Astrocyte (in vitro differentiated cells and primary cell): ENCODE data around the gene KNOP1.

Experiments
- EZH2 ChIP-seq: IDR thresholded peaks from 2 replicates; pipeline ENCODE4 v1.6.1; 2012; ENCODE audit warnings: mild to moderate bottlenecking, low read length, inconsistent platforms; ENCODE audit not compliant: insufficient read depth
- TF ChIP-seq, protein P1 (sequence below): IDR thresholded peaks from 2 replicates; pipeline ENCODE4 v1.5.1; 2011; ENCODE audit warnings: low read depth, mild to moderate bottlenecking, inconsistent platforms, low read length, moderate library complexity; ENCODE audit not compliant: insufficient read depth

- TF ChIP-seq, protein P1, sequence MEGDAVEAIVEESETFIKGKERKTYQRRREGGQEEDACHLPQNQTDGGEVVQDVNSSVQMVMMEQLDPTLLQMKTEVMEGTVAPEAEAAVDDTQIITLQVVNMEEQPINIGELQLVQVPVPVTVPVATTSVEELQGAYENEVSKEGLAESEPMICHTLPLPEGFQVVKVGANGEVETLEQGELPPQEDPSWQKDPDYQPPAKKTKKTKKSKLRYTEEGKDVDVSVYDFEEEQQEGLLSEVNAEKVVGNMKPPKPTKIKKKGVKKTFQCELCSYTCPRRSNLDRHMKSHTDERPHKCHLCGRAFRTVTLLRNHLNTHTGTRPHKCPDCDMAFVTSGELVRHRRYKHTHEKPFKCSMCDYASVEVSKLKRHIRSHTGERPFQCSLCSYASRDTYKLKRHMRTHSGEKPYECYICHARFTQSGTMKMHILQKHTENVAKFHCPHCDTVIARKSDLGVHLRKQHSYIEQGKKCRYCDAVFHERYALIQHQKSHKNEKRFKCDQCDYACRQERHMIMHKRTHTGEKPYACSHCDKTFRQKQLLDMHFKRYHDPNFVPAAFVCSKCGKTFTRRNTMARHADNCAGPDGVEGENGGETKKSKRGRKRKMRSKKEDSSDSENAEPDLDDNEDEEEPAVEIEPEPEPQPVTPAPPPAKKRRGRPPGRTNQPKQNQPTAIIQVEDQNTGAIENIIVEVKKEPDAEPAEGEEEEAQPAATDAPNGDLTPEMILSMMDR, result no peak
- TF ChIP-seq EZH2, result no peak
Observed at GRCh38 chr16:19760356-19761060, 42.5 kb upstream of the KNOP1 start.
